WTC11 (cell line): ENCODE data around the gene MED27. TPM values are rescaled to one million over a fixed set of nuclear protein-coding genes. Genes with fewer than 3 reads are reported as not detected.

Experiments
- ATAC-seq: fragments of 200-7000 bp; cut with Tn5 transposase; 2 replicates; pipeline ENCODE4 v1.10.0; 2021; ENCODE audit warnings: mild to moderate bottlenecking, moderate library complexity
- CTCF ChIA-PET: fragments of 300-600 bp; sonication (Branson Sonifier 250); formaldehyde crosslinking; loops from one replicate; lab custom pipeline; 2021; ENCODE audit warnings: antibody characterized with exemption; lab: Charles Lee
- POLR2A ChIA-PET: fragments of 350-600 bp; sonication (Branson Sonifier 250); formaldehyde crosslinking; loops from one replicate; lab custom pipeline; 2021; ENCODE audit warnings: antibody characterized with exemption; lab: Charles Lee
- DNase-seq: peaks from one replicate; pipeline ENCODE4 v3.0.0; 2021; ENCODE audit warnings: low spot score
- H3K27ac Mint-ChIP-seq: 2 replicates; pipeline ENCODE4 v1.8.0; 2021; ENCODE audit warnings: mixed read lengths
- H3K27me3 Mint-ChIP-seq: 2 replicates; pipeline ENCODE4 v1.8.0; 2021; ENCODE audit warnings: low read depth, mild to moderate bottlenecking, moderate library complexity, mixed read lengths
- H3K36me3 Mint-ChIP-seq: 2 replicates; pipeline ENCODE4 v1.8.0; 2021; ENCODE audit warnings: mixed read lengths
- H3K4me1 Mint-ChIP-seq: 2 replicates; pipeline ENCODE4 v1.8.0; 2022; ENCODE audit warnings: mixed read lengths
- H3K4me3 Mint-ChIP-seq: 2 replicates; pipeline ENCODE4 v1.8.0; 2021; ENCODE audit warnings: mild to moderate bottlenecking, moderate library complexity, mixed read lengths
- H3K9me3 Mint-ChIP-seq: 2 replicates; pipeline ENCODE4 v1.8.0; 2021; ENCODE audit warnings: mixed read lengths
- ATF2 ChIP-seq: sonication (generic); formaldehyde crosslinking; IDR thresholded peaks from 2 replicates; pipeline ENCODE4 v1.8.1; 2022; ENCODE audit warnings: low read depth, missing genetic modification reagents, borderline replicate concordance
- ATF6 ChIP-seq: sonication (generic); formaldehyde crosslinking; IDR thresholded peaks from 2 replicates; pipeline ENCODE4 v1.8.1; 2023; ENCODE audit warnings: mild to moderate bottlenecking, missing genetic modification reagents
- CREB1 ChIP-seq: sonication (generic); formaldehyde crosslinking; IDR thresholded peaks from 2 replicates; pipeline ENCODE4 v1.8.0; 2023; ENCODE audit warnings: mild to moderate bottlenecking, missing genetic modification reagents
- E2F5 ChIP-seq: sonication (generic); formaldehyde crosslinking; IDR thresholded peaks from 2 replicates; pipeline ENCODE4 v1.8.1; 2022; ENCODE audit warnings: mild to moderate bottlenecking, moderate library complexity, missing genetic modification reagents
- FOXK1 ChIP-seq: sonication (generic); formaldehyde crosslinking; IDR thresholded peaks from 2 replicates; pipeline ENCODE4 v1.8.0; 2022; ENCODE audit warnings: mild to moderate bottlenecking, moderate library complexity, missing genetic modification reagents
- FOXP1 ChIP-seq: sonication (generic); formaldehyde crosslinking; IDR thresholded peaks from 2 replicates; pipeline ENCODE4 v1.8.0; 2022; ENCODE audit warnings: missing genetic modification reagents, mild to moderate bottlenecking, moderate library complexity, borderline replicate concordance
- HMGXB4 ChIP-seq: sonication (generic); formaldehyde crosslinking; IDR thresholded peaks from 2 replicates; pipeline ENCODE4 v1.8.1; 2023; ENCODE audit warnings: mild to moderate bottlenecking, moderate library complexity, missing genetic modification reagents
- JAZF1 ChIP-seq: fragments of 250-450 bp; sonication (Bioruptor Pico); IDR thresholded peaks from 2 replicates; pipeline ENCODE4 v1.9.0; 2021; ENCODE audit warnings: moderate library complexity, mild to moderate bottlenecking, inconsistent platforms
- MAX ChIP-seq: sonication (generic); formaldehyde crosslinking; IDR thresholded peaks from 2 replicates; pipeline ENCODE4 v1.8.0; 2022; ENCODE audit warnings: mild to moderate bottlenecking, missing genetic modification reagents
- NFE2L1 ChIP-seq: sonication (generic); formaldehyde crosslinking; IDR thresholded peaks from 2 replicates; pipeline ENCODE4 v1.8.1; 2023; ENCODE audit warnings: missing genetic modification reagents
- NFYB ChIP-seq: sonication (generic); formaldehyde crosslinking; conservative IDR thresholded peaks from 2 replicates; pipeline ENCODE4 v1.8.0; 2022; ENCODE audit warnings: low read depth, missing genetic modification reagents
- NR1H2 ChIP-seq: sonication (generic); formaldehyde crosslinking; IDR thresholded peaks from 2 replicates; pipeline ENCODE4 v1.9.0; 2021; ENCODE audit warnings: mild to moderate bottlenecking, moderate library complexity, missing genetic modification reagents
- NR2C2 ChIP-seq: sonication (generic); formaldehyde crosslinking; IDR thresholded peaks from 2 replicates; pipeline ENCODE4 v1.8.0; 2022; ENCODE audit warnings: mild to moderate bottlenecking, missing genetic modification reagents
- NR3C1 ChIP-seq: sonication (generic); formaldehyde crosslinking; conservative IDR thresholded peaks from 2 replicates; pipeline ENCODE4 v1.8.1; 2023; ENCODE audit warnings: low read depth, mild to moderate bottlenecking, missing genetic modification reagents
- PRDM15 ChIP-seq: sonication (generic); formaldehyde crosslinking; IDR thresholded peaks from 2 replicates; pipeline ENCODE4 v1.8.0; 2022; ENCODE audit warnings: missing genetic modification reagents
- SMAD3 ChIP-seq: sonication (generic); formaldehyde crosslinking; IDR thresholded peaks from 2 replicates; pipeline ENCODE4 v1.8.0; 2022; ENCODE audit warnings: missing genetic modification reagents, mild to moderate bottlenecking, borderline replicate concordance
- SMAD4 ChIP-seq: sonication (generic); formaldehyde crosslinking; IDR thresholded peaks from 2 replicates; pipeline ENCODE4 v1.8.0; 2022; ENCODE audit warnings: mild to moderate bottlenecking, missing genetic modification reagents
- TCF7 ChIP-seq: sonication (generic); formaldehyde crosslinking; IDR thresholded peaks from 2 replicates; pipeline ENCODE4 v1.8.0; 2022; ENCODE audit warnings: mild to moderate bottlenecking, low read depth, missing genetic modification reagents, moderate library complexity
- TEAD1 ChIP-seq: sonication (generic); formaldehyde crosslinking; IDR thresholded peaks from 2 replicates; pipeline ENCODE4 v1.8.0; 2022; ENCODE audit warnings: mild to moderate bottlenecking, missing genetic modification reagents
- ZBTB43 ChIP-seq: sonication (generic); formaldehyde crosslinking; IDR thresholded peaks from 2 replicates; pipeline ENCODE4 v1.8.1; 2023; ENCODE audit warnings: mild to moderate bottlenecking, missing genetic modification reagents
- ZNF219 ChIP-seq: sonication (generic); formaldehyde crosslinking; IDR thresholded peaks from 2 replicates; pipeline ENCODE4 v1.8.0; 2023; ENCODE audit warnings: missing genetic modification reagents, mild to moderate bottlenecking, borderline replicate concordance
- ZNF263 ChIP-seq: sonication (generic); formaldehyde crosslinking; IDR thresholded peaks from 2 replicates; pipeline ENCODE4 v1.8.1; 2022; ENCODE audit warnings: low read depth, mild to moderate bottlenecking, moderate library complexity, missing genetic modification reagents
- ZNF396 ChIP-seq: fragments of 250-450 bp; sonication (Bioruptor Pico); IDR thresholded peaks from 2 replicates; pipeline ENCODE4 v1.8.0; 2021; ENCODE audit warnings: mild to moderate bottlenecking, moderate library complexity, borderline replicate concordance
- total RNA-seq: library from RNA; stranded (reverse); gene quantifications from 3 replicates; pipeline ENCODE4 v1.2.3, GENCODE V29; 2021

Gene MED27
- total RNA-seq, 1 experiment from 2014 or later, result 27.9 TPM

GRCh38 chr9:131833083-131833482 is 246.6 kb downstream of the MED27 start (continued):
- TF ChIP-seq PRDM15 (CRISPR knock-in tag) (no peak), FOXP1 (CRISPR knock-in tag) (no peak), NR2C2 (CRISPR knock-in tag) (no peak)
- TF ChIP-seq, all 79 proteins: peak for 0

- H3K36me3 Mint-ChIP-seq, result peaks cover 4% of the 10 kb centered on the region; the same call in 1 of the 2 replicates
- H3K4me3 Mint-ChIP-seq, result no peak overlapping the region
- ChIA-PET POLR2A (no interaction called here), CTCF (interaction anchor here (1.4 kb wide), 1 partner anchor 405 kb away, joined by 3 read pairs; no protein-coding TSS in a partner anchor)
- H3K27ac Mint-ChIP-seq, result no peak overlapping the region
- TF ChIP-seq ZNF219 (no peak), MAX (no peak), NFYB (CRISPR knock-in tag) (no peak), NR1H2 (no peak), ZNF396 (no peak), SMAD4 (CRISPR knock-in tag) (no peak), SMAD3 (CRISPR knock-in tag) (no peak), ZBTB43 (CRISPR knock-in tag) (no peak), HMGXB4 (no peak), NR3C1 (no peak), TEAD1 (CRISPR knock-in tag) (no peak), ATF6 (CRISPR knock-in tag) (no peak), NFE2L1 (CRISPR knock-in tag) (no peak), CREB1 (CRISPR knock-in tag) (no peak), ZNF263 (no peak), JAZF1 (CRISPR knock-in tag) (no peak), TCF7 (no peak), ATF2 (no peak), E2F5 (CRISPR knock-in tag) (no peak), FOXK1 (no peak)
- peaks cover 9% of the 10 kb centered on the region; the same call in 1 of the 2 replicates for H3K27me3 Mint-ChIP-seq
- ATAC-seq, result no peak
- H3K4me1 Mint-ChIP-seq, result peaks cover 8% of the 10 kb centered on the region; the same call in 1 of the 2 replicates
- H3K9me3 Mint-ChIP-seq, result peaks cover 9% of the 10 kb centered on the region
- DNase-seq, result no peak
These were observed 248.1 kb downstream of the MED27 start for GRCh38 chr9:131831380-131832165.
